Measurements from ENCODE around the gene PSD. TPM values are rescaled to one million over a fixed set of nuclear protein-coding genes. Genes with fewer than 3 reads are reported as not detected.

Gene PSD
- total and polyA plus RNA-seq, 9 of the 15 experiments (the other 6 are each of a cell fraction or from before 2014, with no cell fraction given) = 0.11 to 1.7 (median 0.54) TPM; not detected in 2

DNA sequence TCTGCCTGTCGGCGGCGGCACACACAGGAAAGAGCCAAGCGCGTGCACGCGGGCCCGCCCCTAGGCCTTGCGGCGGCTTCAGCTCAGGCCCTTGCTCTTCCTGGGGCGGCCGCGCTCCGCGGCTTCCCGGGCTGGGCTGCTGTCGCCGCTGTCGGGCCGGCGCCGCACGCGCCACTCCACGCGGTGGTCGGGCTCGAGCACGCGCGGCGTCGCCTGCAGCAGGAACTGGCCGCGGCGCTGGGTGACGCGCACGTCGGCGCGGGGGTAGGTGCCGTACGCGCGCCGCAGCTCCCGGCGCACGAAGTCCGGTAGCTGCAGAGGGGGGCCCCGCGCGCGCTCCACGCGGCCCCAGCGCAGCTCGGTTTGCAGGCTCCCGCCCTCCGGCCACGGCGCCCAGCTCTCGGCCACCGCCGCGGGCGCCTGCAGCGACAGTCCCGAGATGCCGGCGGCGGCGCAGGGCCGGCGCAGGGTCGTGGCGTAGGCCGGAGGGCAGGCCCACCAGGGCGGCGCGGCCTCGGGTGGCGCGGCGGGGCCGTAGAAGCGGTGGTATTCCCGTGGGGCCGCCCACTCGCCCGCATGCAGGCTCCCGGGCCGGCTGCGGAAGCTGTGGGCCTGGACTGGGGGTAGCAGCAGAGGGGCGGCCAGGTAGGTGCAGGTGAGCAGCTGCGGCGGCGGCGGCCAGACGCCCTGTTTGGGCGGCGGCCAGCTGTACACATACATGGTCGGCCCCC is 32.0 kb upstream of the PSD start (continued):
- TF ChIP-seq, protein P1, sequence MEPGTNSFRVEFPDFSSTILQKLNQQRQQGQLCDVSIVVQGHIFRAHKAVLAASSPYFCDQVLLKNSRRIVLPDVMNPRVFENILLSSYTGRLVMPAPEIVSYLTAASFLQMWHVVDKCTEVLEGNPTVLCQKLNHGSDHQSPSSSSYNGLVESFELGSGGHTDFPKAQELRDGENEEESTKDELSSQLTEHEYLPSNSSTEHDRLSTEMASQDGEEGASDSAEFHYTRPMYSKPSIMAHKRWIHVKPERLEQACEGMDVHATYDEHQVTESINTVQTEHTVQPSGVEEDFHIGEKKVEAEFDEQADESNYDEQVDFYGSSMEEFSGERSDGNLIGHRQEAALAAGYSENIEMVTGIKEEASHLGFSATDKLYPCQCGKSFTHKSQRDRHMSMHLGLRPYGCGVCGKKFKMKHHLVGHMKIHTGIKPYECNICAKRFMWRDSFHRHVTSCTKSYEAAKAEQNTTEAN (CRISPR knock-in tag; IDR thresholded peaks at IDR 0.05) = no peak
- no peak; the same call in 1 of the 2 replicates for TF ChIP-seq ZBTB7A (IDR thresholded peaks at IDR 0.05; ENCODE audit: borderline replicate concordance, control insufficient read depth, low read depth, low read length)
- TF ChIP-seq, protein P2, sequence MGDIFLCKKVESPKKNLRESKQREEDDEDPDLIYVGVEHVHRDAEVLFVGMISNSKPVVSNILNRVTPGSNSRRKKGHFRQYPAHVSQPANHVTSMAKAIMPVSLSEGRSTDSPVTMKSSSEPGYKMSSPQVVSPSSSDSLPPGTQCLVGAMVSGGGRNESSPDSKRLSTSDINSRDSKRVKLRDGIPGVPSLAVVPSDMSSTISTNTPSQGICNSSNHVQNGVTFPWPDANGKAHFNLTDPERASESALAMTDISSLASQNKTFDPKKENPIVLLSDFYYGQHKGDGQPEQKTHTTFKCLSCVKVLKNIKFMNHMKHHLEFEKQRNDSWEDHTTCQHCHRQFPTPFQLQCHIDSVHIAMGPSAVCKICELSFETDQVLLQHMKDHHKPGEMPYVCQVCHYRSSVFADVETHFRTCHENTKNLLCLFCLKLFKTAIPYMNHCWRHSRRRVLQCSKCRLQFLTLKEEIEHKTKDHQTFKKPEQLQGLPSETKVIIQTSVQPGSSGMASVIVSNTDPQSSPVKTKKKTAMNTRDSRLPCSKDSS (IDR thresholded peaks at IDR 0.05; ENCODE audit: low read depth, partially characterized antibody) = no peak
- peak; percentile 70; the same call in 1 of the 2 replicates for TF ChIP-seq ETV5 (CRISPR knock-in tag; IDR thresholded peaks at IDR 0.05; ENCODE audit: low read depth)
- TF ChIP-seq CHD2 (IDR thresholded peaks at IDR 0.05; ENCODE audit: low read depth, low read length) = no peak
- TF ChIP-seq, protein P3, sequence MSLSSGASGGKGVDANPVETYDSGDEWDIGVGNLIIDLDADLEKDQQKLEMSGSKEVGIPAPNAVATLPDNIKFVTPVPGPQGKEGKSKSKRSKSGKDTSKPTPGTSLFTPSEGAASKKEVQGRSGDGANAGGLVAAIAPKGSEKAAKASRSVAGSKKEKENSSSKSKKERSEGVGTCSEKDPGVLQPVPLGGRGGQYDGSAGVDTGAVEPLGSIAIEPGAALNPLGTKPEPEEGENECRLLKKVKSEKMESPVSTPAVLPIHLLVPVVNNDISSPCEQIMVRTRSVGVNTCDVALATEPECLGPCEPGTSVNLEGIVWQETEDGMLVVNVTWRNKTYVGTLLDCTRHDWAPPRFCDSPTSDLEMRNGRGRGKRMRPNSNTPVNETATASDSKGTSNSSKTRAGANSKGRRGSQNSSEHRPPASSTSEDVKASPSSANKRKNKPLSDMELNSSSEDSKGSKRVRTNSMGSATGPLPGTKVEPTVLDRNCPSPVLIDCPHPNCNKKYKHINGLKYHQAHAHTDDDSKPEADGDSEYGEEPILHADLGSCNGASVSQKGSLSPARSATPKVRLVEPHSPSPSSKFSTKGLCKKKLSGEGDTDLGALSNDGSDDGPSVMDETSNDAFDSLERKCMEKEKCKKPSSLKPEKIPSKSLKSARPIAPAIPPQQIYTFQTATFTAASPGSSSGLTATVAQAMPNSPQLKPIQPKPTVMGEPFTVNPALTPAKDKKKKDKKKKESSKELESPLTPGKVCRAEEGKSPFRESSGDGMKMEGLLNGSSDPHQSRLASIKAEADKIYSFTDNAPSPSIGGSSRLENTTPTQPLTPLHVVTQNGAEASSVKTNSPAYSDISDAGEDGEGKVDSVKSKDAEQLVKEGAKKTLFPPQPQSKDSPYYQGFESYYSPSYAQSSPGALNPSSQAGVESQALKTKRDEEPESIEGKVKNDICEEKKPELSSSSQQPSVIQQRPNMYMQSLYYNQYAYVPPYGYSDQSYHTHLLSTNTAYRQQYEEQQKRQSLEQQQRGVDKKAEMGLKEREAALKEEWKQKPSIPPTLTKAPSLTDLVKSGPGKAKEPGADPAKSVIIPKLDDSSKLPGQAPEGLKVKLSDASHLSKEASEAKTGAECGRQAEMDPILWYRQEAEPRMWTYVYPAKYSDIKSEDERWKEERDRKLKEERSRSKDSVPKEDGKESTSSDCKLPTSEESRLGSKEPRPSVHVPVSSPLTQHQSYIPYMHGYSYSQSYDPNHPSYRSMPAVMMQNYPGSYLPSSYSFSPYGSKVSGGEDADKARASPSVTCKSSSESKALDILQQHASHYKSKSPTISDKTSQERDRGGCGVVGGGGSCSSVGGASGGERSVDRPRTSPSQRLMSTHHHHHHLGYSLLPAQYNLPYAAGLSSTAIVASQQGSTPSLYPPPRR (CRISPR knock-in tag; IDR thresholded peaks at IDR 0.05; ENCODE audit: borderline replicate concordance) = no peak
- TF ChIP-seq, protein P4, sequence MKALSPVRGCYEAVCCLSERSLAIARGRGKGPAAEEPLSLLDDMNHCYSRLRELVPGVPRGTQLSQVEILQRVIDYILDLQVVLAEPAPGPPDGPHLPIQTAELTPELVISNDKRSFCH (CRISPR knock-in tag; IDR thresholded peaks at IDR 0.05) = no peak
- TF ChIP-seq, protein P4 (tag; IDR thresholded peaks at IDR 0.05) = peak; percentile 56; the same call in 1 of the 2 replicates
- TF ChIP-seq, protein P5, sequence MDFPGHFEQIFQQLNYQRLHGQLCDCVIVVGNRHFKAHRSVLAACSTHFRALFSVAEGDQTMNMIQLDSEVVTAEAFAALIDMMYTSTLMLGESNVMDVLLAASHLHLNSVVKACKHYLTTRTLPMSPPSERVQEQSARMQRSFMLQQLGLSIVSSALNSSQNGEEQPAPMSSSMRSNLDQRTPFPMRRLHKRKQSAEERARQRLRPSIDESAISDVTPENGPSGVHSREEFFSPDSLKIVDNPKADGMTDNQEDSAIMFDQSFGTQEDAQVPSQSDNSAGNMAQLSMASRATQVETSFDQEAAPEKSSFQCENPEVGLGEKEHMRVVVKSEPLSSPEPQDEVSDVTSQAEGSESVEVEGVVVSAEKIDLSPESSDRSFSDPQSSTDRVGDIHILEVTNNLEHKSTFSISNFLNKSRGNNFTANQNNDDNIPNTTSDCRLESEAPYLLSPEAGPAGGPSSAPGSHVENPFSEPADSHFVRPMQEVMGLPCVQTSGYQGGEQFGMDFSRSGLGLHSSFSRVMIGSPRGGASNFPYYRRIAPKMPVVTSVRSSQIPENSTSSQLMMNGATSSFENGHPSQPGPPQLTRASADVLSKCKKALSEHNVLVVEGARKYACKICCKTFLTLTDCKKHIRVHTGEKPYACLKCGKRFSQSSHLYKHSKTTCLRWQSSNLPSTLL (IDR thresholded peaks at IDR 0.05) = no peak
- TF ChIP-seq NR2C2 (CRISPR knock-in tag; IDR thresholded peaks at IDR 0.05) = 0 out of 2 replicates have a peak, but pooled peaks have one; percentile 23
- 0 out of 2 replicates have a peak, but pooled peaks have one; percentile 26 for TF ChIP-seq NR2C2 (tag; IDR thresholded peaks at IDR 0.05)
- TF ChIP-seq, protein P6, sequence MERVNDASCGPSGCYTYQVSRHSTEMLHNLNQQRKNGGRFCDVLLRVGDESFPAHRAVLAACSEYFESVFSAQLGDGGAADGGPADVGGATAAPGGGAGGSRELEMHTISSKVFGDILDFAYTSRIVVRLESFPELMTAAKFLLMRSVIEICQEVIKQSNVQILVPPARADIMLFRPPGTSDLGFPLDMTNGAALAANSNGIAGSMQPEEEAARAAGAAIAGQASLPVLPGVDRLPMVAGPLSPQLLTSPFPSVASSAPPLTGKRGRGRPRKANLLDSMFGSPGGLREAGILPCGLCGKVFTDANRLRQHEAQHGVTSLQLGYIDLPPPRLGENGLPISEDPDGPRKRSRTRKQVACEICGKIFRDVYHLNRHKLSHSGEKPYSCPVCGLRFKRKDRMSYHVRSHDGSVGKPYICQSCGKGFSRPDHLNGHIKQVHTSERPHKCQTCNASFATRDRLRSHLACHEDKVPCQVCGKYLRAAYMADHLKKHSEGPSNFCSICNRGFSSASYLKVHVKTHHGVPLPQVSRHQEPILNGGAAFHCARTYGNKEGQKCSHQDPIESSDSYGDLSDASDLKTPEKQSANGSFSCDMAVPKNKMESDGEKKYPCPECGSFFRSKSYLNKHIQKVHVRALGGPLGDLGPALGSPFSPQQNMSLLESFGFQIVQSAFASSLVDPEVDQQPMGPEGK (CRISPR knock-in tag; IDR thresholded peaks at IDR 0.05; ENCODE audit: borderline replicate concordance) = no peak
- no peak for TF ChIP-seq RBM17 (IDR thresholded peaks at IDR 0.05; ENCODE audit: borderline replicate concordance, low read depth, low read length)
